Activated naive CD8-positive, alpha-beta T cell treated with anti-CD3 and anti-CD28 coated beads, Interleukin-2, amount 10 ng/mL, durations not matched to agents 7 days and 5 days (primary cell): ENCODE data around the gene DUOX2. TPM values are rescaled to one million over a fixed set of nuclear protein-coding genes. Genes with fewer than 3 reads are reported as not detected.
"Not testable (repeated sequence)": the region's sequence is repeated elsewhere in the genome, so short reads cannot be mapped to it uniquely, and the experiment has no call there.

ENCODE experiments used
- ATAC-seq: fragments of 150-1000 bp; cut with Tn5 transposase; one replicate; pipeline ENCODE4 v1.10.0; 2021; ENCODE audit warnings: low read depth, moderate library complexity
- POLR2A ChIA-PET: fragments of 350-600 bp; sonication (Branson Sonifier 250); formaldehyde crosslinking; loops from one replicate; lab custom pipeline; 2021; ENCODE audit warnings: antibody characterized with exemption; lab: Charles Lee
- DNase-seq: peaks from one replicate; pipeline ENCODE4 v3.0.0; 2021
- H3K27ac Mint-ChIP-seq: one replicate; pipeline ENCODE4 v1.8.0; 2022; ENCODE audit warnings: mild to moderate bottlenecking, mixed read lengths
- H3K27me3 Mint-ChIP-seq: one replicate; pipeline ENCODE4 v1.8.0; 2022; ENCODE audit warnings: mild to moderate bottlenecking, moderate library complexity, mixed read lengths
- H3K36me3 Mint-ChIP-seq: one replicate; pipeline ENCODE4 v1.8.0; 2021; ENCODE audit warnings: mild to moderate bottlenecking, mixed read lengths
- H3K4me1 Mint-ChIP-seq: one replicate; pipeline ENCODE4 v1.8.0; 2021; ENCODE audit warnings: mixed read lengths
- H3K4me3 Mint-ChIP-seq: one replicate; pipeline ENCODE4 v1.8.0; 2022; ENCODE audit warnings: mild to moderate bottlenecking, moderate library complexity, mixed read lengths
- H3K9me3 Mint-ChIP-seq: one replicate; pipeline ENCODE4 v1.8.0; 2021; ENCODE audit warnings: mixed read lengths
- total RNA-seq, 2 experiments: library from RNA; stranded (reverse); gene quantifications; one replicate each; pipeline ENCODE4 v1.2.3, GENCODE V29; 2021

The DUOX2 gene
- total RNA-seq, 2 experiments from 2014 or later = not detected

DNA sequence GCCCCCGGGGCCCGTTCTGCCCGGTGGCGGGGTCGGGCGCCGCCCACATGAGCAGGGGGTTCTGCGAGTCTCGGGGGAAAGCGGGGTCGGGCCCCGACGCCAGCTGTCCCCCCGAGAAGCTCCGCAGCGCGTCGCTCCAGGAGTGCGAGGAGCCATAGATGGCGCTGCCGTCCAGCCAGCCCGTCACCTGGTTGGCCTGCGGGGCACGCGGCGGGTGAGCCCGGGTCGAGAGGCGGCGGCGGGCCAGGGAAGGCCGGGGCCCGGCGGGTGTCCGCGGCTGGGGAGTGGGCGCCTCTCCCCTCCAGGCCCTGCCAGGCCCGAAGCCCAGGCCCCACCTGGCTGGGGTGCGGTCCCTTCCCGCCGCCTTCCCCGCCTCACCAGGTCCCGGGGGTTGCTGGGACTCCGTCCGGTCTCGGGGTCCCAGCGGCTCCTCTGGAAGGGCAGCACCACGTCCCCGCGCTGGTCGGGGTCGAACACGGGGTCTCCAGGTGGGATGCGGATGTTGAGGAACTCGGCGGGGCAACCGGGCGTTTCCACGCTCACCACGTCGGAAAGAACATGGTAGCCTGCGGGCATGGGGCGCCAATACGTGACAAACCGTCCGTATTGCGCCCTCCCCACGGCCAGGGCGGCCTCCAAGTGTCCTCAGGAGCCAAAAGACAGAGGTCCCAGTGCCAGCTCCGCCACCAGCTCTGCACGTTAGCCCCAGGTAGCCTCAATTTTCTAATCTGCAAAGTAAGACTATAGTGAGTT lies 2.4 kb downstream of the DUOX2 start:
- H3K4me1 Mint-ChIP-seq = peaks cover 14% of the 10 kb centered on the region
- H3K4me3 Mint-ChIP-seq = peak overlapping the region; percentile 55
- H3K9me3 Mint-ChIP-seq = no peaks in the 10 kb centered on the region
- H3K27ac Mint-ChIP-seq = no peak overlapping the region
- ATAC-seq = no peak
- no peak for DNase-seq
- POLR2A ChIA-PET = no interaction called here
- H3K27me3 Mint-ChIP-seq = peaks cover 70% of the 10 kb centered on the region
- no peaks in the 10 kb centered on the region for H3K36me3 Mint-ChIP-seq

- POLR2A ChIA-PET = no interaction called here
- Mint-ChIP-seq H3K27ac (no peak overlapping the region), H3K27me3 (peaks cover 57% of the 10 kb centered on the region), H3K9me3 (no peaks in the 10 kb centered on the region), H3K4me1 (peaks cover 14% of the 10 kb centered on the region), H3K4me3 (no peak overlapping the region), H3K36me3 (no peaks in the 10 kb centered on the region)
- no peak for ATAC-seq
- DNase-seq = no peak
Measured at GRCh38 chr15:45110256-45110820, 3.6 kb downstream of the DUOX2 start.

DNA sequence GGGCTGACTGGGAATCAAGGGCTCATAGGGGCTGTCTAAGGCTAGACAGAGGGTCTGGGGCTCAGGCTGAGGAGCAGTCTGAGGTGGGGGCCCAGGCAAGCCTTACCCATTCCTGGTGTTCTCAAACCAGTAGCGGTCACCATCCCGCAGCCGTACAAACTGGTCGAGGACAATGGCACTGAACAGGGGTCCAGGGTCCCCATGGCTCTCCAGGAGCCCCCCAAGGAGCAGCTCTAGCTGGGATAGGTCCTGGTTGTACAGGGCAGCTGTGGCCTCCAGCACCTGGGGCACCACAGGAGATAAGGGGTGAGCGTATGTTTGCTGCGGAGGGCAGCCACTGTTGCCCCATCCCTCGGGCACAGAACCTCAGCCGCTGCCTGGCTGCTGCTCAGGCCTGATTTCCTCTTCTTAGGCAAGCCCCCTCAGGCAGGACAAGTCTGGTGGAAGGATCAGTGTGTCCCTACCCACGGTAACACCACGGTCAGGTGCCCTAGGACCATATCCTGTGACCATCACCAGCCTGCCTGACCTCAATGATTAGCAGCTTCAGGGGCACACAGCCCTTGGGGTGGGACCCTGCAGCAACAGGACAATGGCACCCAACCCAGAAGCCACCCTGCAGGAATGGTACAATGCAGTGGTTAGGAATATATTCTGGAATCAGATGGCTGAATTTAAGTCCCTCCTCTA lies 5.9 kb downstream of the DUOX2 start:
- H3K4me1 Mint-ChIP-seq = peaks cover 8% of the 10 kb centered on the region
- H3K9me3 Mint-ChIP-seq = no peaks in the 10 kb centered on the region
- peaks cover 37% of the 10 kb centered on the region for H3K27me3 Mint-ChIP-seq
- H3K4me3 Mint-ChIP-seq = no peak overlapping the region
- ATAC-seq = no peak
- H3K36me3 Mint-ChIP-seq = no peaks in the 10 kb centered on the region
- H3K27ac Mint-ChIP-seq = no peak overlapping the region
- POLR2A ChIA-PET = no interaction called here
- no peak for DNase-seq

- Mint-ChIP-seq H3K27ac (no peak overlapping the region), H3K27me3 (peaks cover 24% of the 10 kb centered on the region), H3K4me3 (no peak overlapping the region), H3K36me3 (no peaks in the 10 kb centered on the region), H3K9me3 (no peaks in the 10 kb centered on the region), H3K4me1 (peaks cover 1% of the 10 kb centered on the region)
- no peak for ATAC-seq
- DNase-seq = no peak
- POLR2A ChIA-PET = no interaction called here
Measured at GRCh38 chr15:45106002-45106790, 7.8 kb downstream of the DUOX2 start.

GRCh38 chr15:45105586-45105985 lies 8.4 kb downstream of the DUOX2 start:
- ATAC-seq (no peak), DNase-seq (no peak)
- POLR2A ChIA-PET = no interaction called here
- Mint-ChIP-seq H3K27ac (no peak overlapping the region), H3K27me3 (peaks cover 25% of the 10 kb centered on the region), H3K4me3 (no peak overlapping the region), H3K4me1 (peaks cover 1% of the 10 kb centered on the region), H3K9me3 (no peaks in the 10 kb centered on the region), H3K36me3 (no peaks in the 10 kb centered on the region)

GRCh38 chr15:45104170-45104569 lies 9.8 kb downstream of the DUOX2 start:
- H3K4me3 Mint-ChIP-seq, ATAC-seq, POLR2A ChIA-PET, H3K27ac Mint-ChIP-seq, H3K4me1 Mint-ChIP-seq, H3K36me3 Mint-ChIP-seq, H3K9me3 Mint-ChIP-seq, DNase-seq: not testable (repeated sequence)
- H3K27me3 Mint-ChIP-seq = peaks cover 11% of the 10 kb centered on the region

GRCh38 chr15:45102226-45102625 lies 11.7 kb downstream of the DUOX2 start:
- Mint-ChIP-seq H3K36me3 (no peaks in the 10 kb centered on the region), H3K27ac (no peak overlapping the region), H3K4me1 (no peaks in the 10 kb centered on the region), H3K4me3 (no peak overlapping the region), H3K9me3 (no peaks in the 10 kb centered on the region), H3K27me3 (peaks cover 5% of the 10 kb centered on the region)
- POLR2A ChIA-PET = no interaction called here
- no peak for ATAC-seq
- DNase-seq = no peak

DNA sequence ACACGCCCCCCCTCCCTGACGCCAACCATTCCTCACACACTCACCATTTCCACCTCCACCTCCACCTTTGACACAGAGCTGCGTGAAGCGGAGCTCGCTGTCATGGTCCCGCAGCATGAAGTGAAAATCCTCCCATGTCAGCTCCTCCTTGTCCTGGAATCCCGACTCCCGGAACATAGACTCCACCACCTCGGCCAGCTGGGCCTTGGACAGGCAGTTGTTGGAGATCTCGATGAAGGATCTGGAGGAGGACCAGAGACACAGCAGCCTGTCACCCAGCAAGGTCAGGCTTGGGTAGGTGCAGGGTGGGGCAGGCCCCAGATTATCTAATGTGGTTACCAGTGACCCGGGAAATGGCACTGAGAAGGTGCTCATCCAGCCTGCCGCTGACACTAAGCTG lies 12.2 kb downstream of the DUOX2 start:
- POLR2A ChIA-PET = no interaction called here
- peaks cover 5% of the 10 kb centered on the region for H3K27me3 Mint-ChIP-seq
- H3K4me1 Mint-ChIP-seq = no peaks in the 10 kb centered on the region

DNA sequence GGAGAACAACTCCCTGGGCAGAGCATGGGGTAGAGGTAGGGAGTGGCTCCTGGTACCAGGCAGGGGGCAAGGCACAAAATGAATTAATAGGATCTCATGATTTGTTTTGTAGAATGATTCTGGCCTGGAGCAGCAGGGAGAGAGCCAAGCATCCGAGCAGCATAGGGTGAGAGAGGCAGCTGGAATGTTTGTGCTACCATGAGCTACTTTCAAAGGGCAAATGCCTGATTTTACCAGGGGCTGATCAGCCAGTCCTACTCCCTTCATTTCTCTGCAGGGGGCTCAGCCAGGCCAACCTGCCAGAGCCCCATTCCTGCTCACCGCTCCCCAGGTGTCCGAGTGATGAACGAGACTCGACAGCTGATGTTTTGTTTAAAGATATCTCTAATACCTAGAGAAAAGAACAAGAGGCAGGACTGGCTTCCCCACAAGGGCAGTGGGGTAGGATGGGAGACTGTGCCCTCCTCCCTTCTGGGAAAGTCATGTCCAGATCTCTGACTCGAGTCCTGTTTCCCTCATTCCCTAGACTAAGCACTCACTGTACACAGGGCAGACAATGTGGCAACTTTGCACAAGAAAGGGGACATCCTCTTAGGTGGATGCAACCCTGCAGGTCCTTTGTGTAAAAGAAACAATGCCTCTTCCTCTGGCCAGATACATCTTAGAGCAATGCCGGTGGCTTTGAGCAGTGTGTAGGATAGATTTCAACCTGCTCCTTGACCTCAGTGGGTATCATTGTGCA lies 12.9 kb downstream of the DUOX2 start:
- POLR2A ChIA-PET = no interaction called here
- H3K4me1 Mint-ChIP-seq = no peaks in the 10 kb centered on the region
- H3K4me3 Mint-ChIP-seq = no peak overlapping the region
- no peak overlapping the region for H3K27ac Mint-ChIP-seq
- H3K9me3 Mint-ChIP-seq = no peaks in the 10 kb centered on the region
- ATAC-seq = no peak
- DNase-seq = no peak
- peaks cover 5% of the 10 kb centered on the region for H3K27me3 Mint-ChIP-seq
- H3K36me3 Mint-ChIP-seq = no peaks in the 10 kb centered on the region

More for the DNA sequence above, 12.2 kb downstream of the DUOX2 start:
- Mint-ChIP-seq H3K27ac (no peak overlapping the region), H3K4me3 (no peak overlapping the region), H3K36me3 (no peaks in the 10 kb centered on the region), H3K9me3 (no peaks in the 10 kb centered on the region)
- ATAC-seq (no peak), DNase-seq (no peak)

- H3K9me3 Mint-ChIP-seq = no peaks in the 10 kb centered on the region
- no peaks in the 10 kb centered on the region for H3K4me1 Mint-ChIP-seq
- no peaks in the 10 kb centered on the region for H3K36me3 Mint-ChIP-seq
- H3K4me3 Mint-ChIP-seq = no peak overlapping the region
- H3K27ac Mint-ChIP-seq = no peak overlapping the region
- ATAC-seq = no peak
- H3K27me3 Mint-ChIP-seq = peaks cover 5% of the 10 kb centered on the region
- DNase-seq = no peak
- POLR2A ChIA-PET = no interaction called here
Measured at GRCh38 chr15:45099549-45100165, 14.3 kb downstream of the DUOX2 start.

DNA sequence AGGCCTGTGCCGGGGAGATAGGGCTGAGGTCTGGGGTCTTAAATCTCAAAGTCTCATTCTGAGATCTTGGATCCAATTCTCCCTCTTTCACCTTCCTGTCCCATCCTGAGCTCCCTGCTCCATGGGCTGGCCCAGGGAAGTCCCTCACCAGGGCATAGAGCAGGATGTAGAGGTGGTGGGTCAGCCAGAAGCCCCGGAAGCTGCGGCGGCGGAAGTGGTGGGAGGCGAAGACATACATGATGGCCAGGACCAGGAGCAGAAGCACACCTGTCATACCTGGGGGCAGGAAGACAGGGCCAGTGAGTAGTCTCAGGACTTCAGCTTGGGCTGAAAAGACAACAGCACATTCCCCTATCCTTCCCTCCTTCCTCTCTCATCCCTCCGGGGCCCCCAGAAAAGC lies 16.5 kb downstream of the DUOX2 start:
- Mint-ChIP-seq H3K9me3 (no peaks in the 10 kb centered on the region), H3K4me1 (no peaks in the 10 kb centered on the region), H3K36me3 (no peaks in the 10 kb centered on the region), H3K4me3 (no peak overlapping the region), H3K27me3 (peaks cover 3% of the 10 kb centered on the region), H3K27ac (no peak overlapping the region)
- POLR2A ChIA-PET = no interaction called here
- DNase-seq (no peak), ATAC-seq (no peak)

GRCh38 chr15:45095661-45096060 lies 18.3 kb downstream of the DUOX2 start:
- no peaks in the 10 kb centered on the region for H3K36me3 Mint-ChIP-seq
- H3K9me3 Mint-ChIP-seq = no peaks in the 10 kb centered on the region
- no peak overlapping the region for H3K27ac Mint-ChIP-seq
- no peak overlapping the region for H3K4me3 Mint-ChIP-seq
- POLR2A ChIA-PET = no interaction called here
- H3K4me1 Mint-ChIP-seq = no peaks in the 10 kb centered on the region
- H3K27me3 Mint-ChIP-seq = peaks cover 6% of the 10 kb centered on the region
- DNase-seq (no peak), ATAC-seq (no peak)
